IMR-90 (cell line): Measurements from ENCODE around the gene ID3. TPM values are rescaled to one million over a fixed set of nuclear protein-coding genes. Genes with fewer than 3 reads are reported as not detected.

Experiments
- ATAC-seq: fragments of 200-7000 bp; cut with Tn5 transposase; 2 replicates; pipeline ENCODE4 v1.9.1; 2020; ENCODE audit warnings: low read depth, mild to moderate bottlenecking, moderate library complexity
- BruUV-seq: library from RNA; stranded (reverse); fragments of 400-500 nt; replicated peaks from 2 replicates; lab custom pipeline; 2021; lab: Mats Ljungman, UMichigan
- CTCF ChIA-PET: fragments of 300-600 bp; formaldehyde crosslinking; extraction: SDS; loops from one replicate; lab custom pipeline; 2021; ENCODE audit warnings: antibody characterized with exemption; lab: Yijun Ruan, JAX
- POLR2A ChIA-PET: fragments of 300-600 bp; sonication (Branson Sonifier 250); formaldehyde crosslinking; loops from one replicate; lab custom pipeline; 2022; ENCODE audit warnings: antibody characterized with exemption; ENCODE audit not compliant: unreplicated experiment; lab: Charles Lee
- DNase-seq: peaks from one replicate; pipeline ENCODE4 v3.0.0; 2013
- H2AFZ ChIP-seq: replicated peaks from 2 replicates; pipeline ENCODE3; 2013; ENCODE audit warnings: low read length, mild to moderate bottlenecking; ENCODE audit not compliant: poor library complexity
- H2AK5ac ChIP-seq: 2 replicates; pipeline ENCODE4 v1.6.1; 2013; ENCODE audit warnings: low read depth, low read length, inconsistent platforms
- H2AK9ac ChIP-seq: replicated peaks from 2 replicates; pipeline ENCODE3; 2013; ENCODE audit warnings: mild to moderate bottlenecking, low read depth, low read length, moderate library complexity; ENCODE audit not compliant: poor library complexity
- H2BK120ac ChIP-seq: 2 replicates; pipeline ENCODE4 v1.6.1; 2013; ENCODE audit warnings: low read depth, low read length, inconsistent platforms
- H2BK15ac ChIP-seq: 3 replicates; pipeline ENCODE4 v1.6.1; 2013; ENCODE audit warnings: low read depth, low read length, inconsistent platforms
- H2BK20ac ChIP-seq: 2 replicates; pipeline ENCODE4 v1.6.1; 2013; ENCODE audit warnings: low read depth, mild to moderate bottlenecking, inconsistent platforms, low read length, moderate library complexity
- H2BK5ac ChIP-seq: 2 replicates; pipeline ENCODE4 v1.6.1; 2013; ENCODE audit warnings: mild to moderate bottlenecking, low read depth, low read length, inconsistent platforms; ENCODE audit not compliant: poor library complexity, severe bottlenecking
- H3K14ac ChIP-seq: replicated peaks from 2 replicates; pipeline ENCODE4 v1.6.1; 2013; ENCODE audit warnings: low read depth, low read length, inconsistent platforms
- H3K18ac ChIP-seq: 2 replicates; pipeline ENCODE4 v1.6.1; 2013; ENCODE audit warnings: low read depth, low read length, control low read depth
- H3K23ac ChIP-seq: 2 replicates; pipeline ENCODE4 v1.6.1; 2013; ENCODE audit warnings: low read depth, low read length, inconsistent platforms
- H3K27ac ChIP-seq: 2 replicates; pipeline ENCODE4 v1.5.1; 2013; ENCODE audit warnings: mild to moderate bottlenecking, control low read depth, low read length; ENCODE audit not compliant: insufficient read depth
- H3K27me3 ChIP-seq: 2 replicates; pipeline ENCODE4 v1.6.1; 2013; ENCODE audit warnings: low read length; ENCODE audit not compliant: control insufficient read depth, insufficient read depth
- H3K36me3 ChIP-seq: 2 replicates; pipeline ENCODE4 v1.6.1; 2013; ENCODE audit warnings: low read length, mixed read lengths; ENCODE audit not compliant: control insufficient read depth, insufficient read depth
- H3K4ac ChIP-seq: 2 replicates; pipeline ENCODE4 v1.6.1; 2013; ENCODE audit warnings: low read depth, low read length, inconsistent platforms
- H3K4me1 ChIP-seq: 2 replicates; pipeline ENCODE4 v1.6.1; 2013; ENCODE audit warnings: low read length, mixed read lengths; ENCODE audit not compliant: control insufficient read depth, insufficient read depth
- H3K4me2 ChIP-seq: 2 replicates; pipeline ENCODE4 v1.6.1; 2013; ENCODE audit warnings: low read depth, mild to moderate bottlenecking, control low read depth, low read length, moderate library complexity
- H3K4me3 ChIP-seq: 2 replicates; pipeline ENCODE4 v1.5.1; 2013; ENCODE audit warnings: low read depth, mild to moderate bottlenecking, control low read depth, low read length, moderate library complexity; ENCODE audit not compliant: insufficient read depth
- H3K56ac ChIP-seq: 2 replicates; pipeline ENCODE4 v1.6.1; 2013; ENCODE audit warnings: low read length, inconsistent platforms; ENCODE audit not compliant: insufficient read depth; ENCODE audit errors: extremely low read depth
- H3K79me1 ChIP-seq, 2 experiments: 2 replicates each; pipeline ENCODE4 v1.6.1; 2013; ENCODE audit warnings: low read length in 2 of 2, inconsistent platforms in 1 of 2, low read depth in 1 of 2
- H3K9ac ChIP-seq: 2 replicates; pipeline ENCODE4 v1.6.1; 2013; ENCODE audit warnings: low read depth, low read length, control low read depth
- H3K9me1 ChIP-seq: 2 replicates; pipeline ENCODE4 v1.6.1; 2013; ENCODE audit warnings: low read length, inconsistent platforms; ENCODE audit not compliant: insufficient read depth
- H3K9me3 ChIP-seq: 2 replicates; pipeline ENCODE4 v1.6.1; 2013; ENCODE audit warnings: low read length; ENCODE audit not compliant: control insufficient read depth, insufficient read depth
- H4K20me1 ChIP-seq: 2 replicates; pipeline ENCODE4 v1.6.1; 2013; ENCODE audit warnings: low read length, inconsistent platforms; ENCODE audit not compliant: insufficient read depth
- H4K5ac ChIP-seq: 2 replicates; pipeline ENCODE4 v1.6.1; 2013; ENCODE audit warnings: mild to moderate bottlenecking, low read depth, low read length, control low read depth
- H4K8ac ChIP-seq, 2 experiments: 2 replicates each; pipeline ENCODE4 v1.6.1; 2013; ENCODE audit warnings: low read depth in 2 of 2, low read length in 2 of 2, control low read depth in 1 of 2, inconsistent platforms in 1 of 2
- H4K91ac ChIP-seq: 2 replicates; pipeline ENCODE4 v1.6.1; 2013; ENCODE audit warnings: low read depth, low read length, inconsistent platforms; ENCODE audit not compliant: insufficient read depth
- CEBPB ChIP-seq: IDR thresholded peaks from 2 replicates; pipeline ENCODE4 v1.6.1; 2012; ENCODE audit warnings: low read depth, low read length, improper control_type of control experiment
- CTCF ChIP-seq: conservative IDR thresholded peaks from 2 replicates; pipeline ENCODE4 v1.5.1; 2012; ENCODE audit warnings: mild to moderate bottlenecking, low read depth, low read length, improper control_type of control experiment
- FOS ChIP-seq: fragments of 150-350 bp; IDR thresholded peaks from 2 replicates; pipeline ENCODE4 v1.6.1; 2016; ENCODE audit warnings: low read depth, low read length
- MXI1 ChIP-seq: IDR thresholded peaks from 2 replicates; pipeline ENCODE4 v1.6.1; 2012; ENCODE audit warnings: low read depth, mild to moderate bottlenecking, low read length, moderate library complexity, borderline replicate concordance
- RCOR1 ChIP-seq: IDR thresholded peaks from 2 replicates; pipeline ENCODE4 v1.6.1; 2012; ENCODE audit warnings: mild to moderate bottlenecking, low read length, improper control_type of control experiment; ENCODE audit not compliant: insufficient replicate concordance
- RFX5 ChIP-seq: IDR thresholded peaks from 2 replicates; pipeline ENCODE4 v1.8.0; 2012; ENCODE audit warnings: low read depth, mild to moderate bottlenecking, low read length, moderate library complexity
- WGBS, 2 experiments: methylation state at CpG; one replicate each; pipeline versions ENCODE4 v1.1.5 to v1.1.7; 2013; ENCODE audit warnings: missing lambda C conversion rate in 2 of 2; ENCODE audit not compliant: insufficient read length in 1 of 2; ENCODE audit errors: extremely low coverage in 2 of 2; 5-methylcytosine and 5-hydroxymethylcytosine counted together
- dilution Hi-C: fragments of 300-500 bp; cut with HindIII; formaldehyde crosslinking; loops from one replicate; pipeline ENCODE4 v1.14.3; 2018; ENCODE audit warnings: low sequenced_read_pairs; ENCODE audit not compliant: unreplicated experiment
- in situ Hi-C: fragments of 300-500 bp; cut with MboI; formaldehyde crosslinking; loops from 3 replicates; pipeline ENCODE4 v1.14.3; 2019; ENCODE audit warnings: low sequenced_read_pairs, inconsistent platforms, mixed read lengths
- intact Hi-C: fragments of 100-400 bp; cut with micrococcal nuclease; formaldehyde crosslinking; loops from 2 replicates; pipeline ENCODE4 v1.10.0; 2022
- polyA plus RNA-seq, 3 experiments: library from polyadenylated mRNA; depleted of rRNA; stranded (reverse); fragments of >200 nt; gene quantifications; 2 replicates each; pipeline ENCODE4 v1.2.3, GENCODE V29; 2012; ENCODE audit warnings: low replicate concordance in 1 of 3
- total RNA-seq: library from RNA; depleted of rRNA; stranded (reverse); fragments of >200 nt; gene quantifications from 2 replicates; pipeline ENCODE4 v1.2.3, GENCODE V29; 2012

The ID3 gene
- total and polyA plus RNA-seq, 2 of the 4 experiments (the other 2 are of a cell fraction): 109 to 304 TPM

GRCh38 chr1:23601968-23602876 lies 42.9 kb upstream of the ID3 start:
- Histone ChIP-seq H4K5ac (no peak overlapping the region), H4K8ac (no peak overlapping the region), H3K18ac (no peak overlapping the region), H3K27me3 (no peaks in the 10 kb centered on the region), H3K9me3 (no peaks in the 10 kb centered on the region), H2AK5ac (no peak overlapping the region), H3K23ac (no peak overlapping the region; the same call in 1 of the 2 replicates), H3K9me1 (0 out of 2 replicates have a peak, but pooled peaks cover 3% of the 10 kb centered on the region), H2BK20ac (no peak overlapping the region), H2AK9ac (no peak overlapping the region), H3K27ac (no peak overlapping the region), H2BK15ac (no peak overlapping the region), H4K20me1 (no peaks in the 10 kb centered on the region), H2BK120ac (no peak overlapping the region), H2BK5ac (no peak overlapping the region), H3K14ac (no peak overlapping the region), H3K79me1 (no peaks in the 10 kb centered on the region), H4K91ac (no peak overlapping the region), H3K4me1 (no peaks in the 10 kb centered on the region), H3K9ac (no peak overlapping the region), H3K4ac (no peak overlapping the region), H3K4me2 (no peak overlapping the region), H3K4me3 (no peak overlapping the region), H3K36me3 (no peaks in the 10 kb centered on the region), H3K56ac (no peak overlapping the region), H2AFZ (no peak overlapping the region)
- ChIA-PET POLR2A (no interaction called here), CTCF (interaction anchor here (1.1 kb wide), 1 partner anchor 18 kb away, joined by 4 read pairs; no protein-coding TSS in a partner anchor)
- DNase-seq (no peak), ATAC-seq (no peak)
- TF ChIP-seq CEBPB (no peak), FOS (no peak), RFX5 (no peak), CTCF (no peak), RCOR1 (no peak), MXI1 (no peak)
- no TSS peak for BruUV-seq
- dilution Hi-C loops (no loop called here), in situ Hi-C loops (no loop called here), intact Hi-C loops (no loop called here)
- WGBS, 2 experiments: no CpG with 5 or more reads among the region's 10 CpGs
